IMR-90 (cell line): Measurements from ENCODE around the gene MILR1. TPM values are rescaled to one million over a fixed set of nuclear protein-coding genes. Genes with fewer than 3 reads are reported as not detected.

Source experiments
- ATAC-seq: fragments of 200-7000 bp; cut with Tn5 transposase; 2 replicates; pipeline ENCODE4 v1.9.1; 2020; ENCODE audit warnings: low read depth, mild to moderate bottlenecking, moderate library complexity
- BruUV-seq: library from RNA; stranded (reverse); fragments of 400-500 nt; replicated peaks from 2 replicates; lab custom pipeline; 2021; lab: Mats Ljungman, UMichigan
- CTCF ChIA-PET: fragments of 300-600 bp; formaldehyde crosslinking; extraction: SDS; loops from one replicate; lab custom pipeline; 2021; ENCODE audit warnings: antibody characterized with exemption; lab: Yijun Ruan, JAX
- POLR2A ChIA-PET: fragments of 300-600 bp; sonication (Branson Sonifier 250); formaldehyde crosslinking; loops from one replicate; lab custom pipeline; 2022; ENCODE audit warnings: antibody characterized with exemption; ENCODE audit not compliant: unreplicated experiment; lab: Charles Lee
- DNase-seq: peaks from one replicate; pipeline ENCODE4 v3.0.0; 2013
- H2AFZ ChIP-seq: replicated peaks from 2 replicates; pipeline ENCODE3; 2013; ENCODE audit warnings: low read length, mild to moderate bottlenecking; ENCODE audit not compliant: poor library complexity
- H2AK5ac ChIP-seq: 2 replicates; pipeline ENCODE4 v1.6.1; 2013; ENCODE audit warnings: low read depth, low read length, inconsistent platforms
- H2AK9ac ChIP-seq: replicated peaks from 2 replicates; pipeline ENCODE3; 2013; ENCODE audit warnings: mild to moderate bottlenecking, low read depth, low read length, moderate library complexity; ENCODE audit not compliant: poor library complexity
- H2BK120ac ChIP-seq: 2 replicates; pipeline ENCODE4 v1.6.1; 2013; ENCODE audit warnings: low read depth, low read length, inconsistent platforms
- H2BK15ac ChIP-seq: 3 replicates; pipeline ENCODE4 v1.6.1; 2013; ENCODE audit warnings: low read depth, low read length, inconsistent platforms
- H2BK20ac ChIP-seq: 2 replicates; pipeline ENCODE4 v1.6.1; 2013; ENCODE audit warnings: low read depth, mild to moderate bottlenecking, inconsistent platforms, low read length, moderate library complexity
- H2BK5ac ChIP-seq: 2 replicates; pipeline ENCODE4 v1.6.1; 2013; ENCODE audit warnings: mild to moderate bottlenecking, low read depth, low read length, inconsistent platforms; ENCODE audit not compliant: poor library complexity, severe bottlenecking
- H3K14ac ChIP-seq: replicated peaks from 2 replicates; pipeline ENCODE4 v1.6.1; 2013; ENCODE audit warnings: low read depth, low read length, inconsistent platforms
- H3K18ac ChIP-seq: 2 replicates; pipeline ENCODE4 v1.6.1; 2013; ENCODE audit warnings: low read depth, low read length, control low read depth
- H3K23ac ChIP-seq: 2 replicates; pipeline ENCODE4 v1.6.1; 2013; ENCODE audit warnings: low read depth, low read length, inconsistent platforms
- H3K27ac ChIP-seq: 2 replicates; pipeline ENCODE4 v1.5.1; 2013; ENCODE audit warnings: mild to moderate bottlenecking, control low read depth, low read length; ENCODE audit not compliant: insufficient read depth
- H3K27me3 ChIP-seq: 2 replicates; pipeline ENCODE4 v1.6.1; 2013; ENCODE audit warnings: low read length; ENCODE audit not compliant: control insufficient read depth, insufficient read depth
- H3K36me3 ChIP-seq: 2 replicates; pipeline ENCODE4 v1.6.1; 2013; ENCODE audit warnings: low read length, mixed read lengths; ENCODE audit not compliant: control insufficient read depth, insufficient read depth
- H3K4ac ChIP-seq: 2 replicates; pipeline ENCODE4 v1.6.1; 2013; ENCODE audit warnings: low read depth, low read length, inconsistent platforms
- H3K4me1 ChIP-seq: 2 replicates; pipeline ENCODE4 v1.6.1; 2013; ENCODE audit warnings: low read length, mixed read lengths; ENCODE audit not compliant: control insufficient read depth, insufficient read depth
- H3K4me2 ChIP-seq: 2 replicates; pipeline ENCODE4 v1.6.1; 2013; ENCODE audit warnings: low read depth, mild to moderate bottlenecking, control low read depth, low read length, moderate library complexity
- H3K4me3 ChIP-seq: 2 replicates; pipeline ENCODE4 v1.5.1; 2013; ENCODE audit warnings: low read depth, mild to moderate bottlenecking, control low read depth, low read length, moderate library complexity; ENCODE audit not compliant: insufficient read depth
- H3K56ac ChIP-seq: 2 replicates; pipeline ENCODE4 v1.6.1; 2013; ENCODE audit warnings: low read length, inconsistent platforms; ENCODE audit not compliant: insufficient read depth; ENCODE audit errors: extremely low read depth
- H3K79me1 ChIP-seq, 2 experiments: 2 replicates each; pipeline ENCODE4 v1.6.1; 2013; ENCODE audit warnings: low read length in 2 of 2, inconsistent platforms in 1 of 2, low read depth in 1 of 2
- H3K9ac ChIP-seq: 2 replicates; pipeline ENCODE4 v1.6.1; 2013; ENCODE audit warnings: low read depth, low read length, control low read depth
- H3K9me1 ChIP-seq: 2 replicates; pipeline ENCODE4 v1.6.1; 2013; ENCODE audit warnings: low read length, inconsistent platforms; ENCODE audit not compliant: insufficient read depth
- H3K9me3 ChIP-seq: 2 replicates; pipeline ENCODE4 v1.6.1; 2013; ENCODE audit warnings: low read length; ENCODE audit not compliant: control insufficient read depth, insufficient read depth
- H4K20me1 ChIP-seq: 2 replicates; pipeline ENCODE4 v1.6.1; 2013; ENCODE audit warnings: low read length, inconsistent platforms; ENCODE audit not compliant: insufficient read depth
- H4K5ac ChIP-seq: 2 replicates; pipeline ENCODE4 v1.6.1; 2013; ENCODE audit warnings: mild to moderate bottlenecking, low read depth, low read length, control low read depth
- H4K8ac ChIP-seq, 2 experiments: 2 replicates each; pipeline ENCODE4 v1.6.1; 2013; ENCODE audit warnings: low read depth in 2 of 2, low read length in 2 of 2, control low read depth in 1 of 2, inconsistent platforms in 1 of 2
- H4K91ac ChIP-seq: 2 replicates; pipeline ENCODE4 v1.6.1; 2013; ENCODE audit warnings: low read depth, low read length, inconsistent platforms; ENCODE audit not compliant: insufficient read depth
- MAFK ChIP-seq: IDR thresholded peaks from 2 replicates; pipeline ENCODE4 v1.6.1; 2012; ENCODE audit warnings: low read depth, low read length, improper control_type of control experiment
- SMC3 ChIP-seq: fragments of 150-350 bp; IDR thresholded peaks from 2 replicates; pipeline ENCODE4 v1.6.1; 2016; ENCODE audit warnings: low read depth, mild to moderate bottlenecking, antibody characterized with exemption, low read length, moderate library complexity
- WGBS, 2 experiments: methylation state at CpG; one replicate each; pipeline versions ENCODE4 v1.1.5 to v1.1.7; 2013; ENCODE audit warnings: missing lambda C conversion rate in 2 of 2; ENCODE audit not compliant: insufficient read length in 1 of 2; ENCODE audit errors: extremely low coverage in 2 of 2; 5-methylcytosine and 5-hydroxymethylcytosine counted together
- dilution Hi-C: fragments of 300-500 bp; cut with HindIII; formaldehyde crosslinking; loops from one replicate; pipeline ENCODE4 v1.14.3; 2018; ENCODE audit warnings: low sequenced_read_pairs; ENCODE audit not compliant: unreplicated experiment
- in situ Hi-C: fragments of 300-500 bp; cut with MboI; formaldehyde crosslinking; loops from 3 replicates; pipeline ENCODE4 v1.14.3; 2019; ENCODE audit warnings: low sequenced_read_pairs, inconsistent platforms, mixed read lengths
- intact Hi-C: fragments of 100-400 bp; cut with micrococcal nuclease; formaldehyde crosslinking; loops from 2 replicates; pipeline ENCODE4 v1.10.0; 2022
- polyA plus RNA-seq, 3 experiments: library from polyadenylated mRNA; depleted of rRNA; stranded (reverse); fragments of >200 nt; gene quantifications; 2 replicates each; pipeline ENCODE4 v1.2.3, GENCODE V29; 2012; ENCODE audit warnings: low replicate concordance in 1 of 3
- total RNA-seq: library from RNA; depleted of rRNA; stranded (reverse); fragments of >200 nt; gene quantifications from 2 replicates; pipeline ENCODE4 v1.2.3, GENCODE V29; 2012

Gene MILR1
- total and polyA plus RNA-seq, 2 of the 4 experiments (the other 2 are of a cell fraction), result 0.36 to 0.44 TPM

DNA sequence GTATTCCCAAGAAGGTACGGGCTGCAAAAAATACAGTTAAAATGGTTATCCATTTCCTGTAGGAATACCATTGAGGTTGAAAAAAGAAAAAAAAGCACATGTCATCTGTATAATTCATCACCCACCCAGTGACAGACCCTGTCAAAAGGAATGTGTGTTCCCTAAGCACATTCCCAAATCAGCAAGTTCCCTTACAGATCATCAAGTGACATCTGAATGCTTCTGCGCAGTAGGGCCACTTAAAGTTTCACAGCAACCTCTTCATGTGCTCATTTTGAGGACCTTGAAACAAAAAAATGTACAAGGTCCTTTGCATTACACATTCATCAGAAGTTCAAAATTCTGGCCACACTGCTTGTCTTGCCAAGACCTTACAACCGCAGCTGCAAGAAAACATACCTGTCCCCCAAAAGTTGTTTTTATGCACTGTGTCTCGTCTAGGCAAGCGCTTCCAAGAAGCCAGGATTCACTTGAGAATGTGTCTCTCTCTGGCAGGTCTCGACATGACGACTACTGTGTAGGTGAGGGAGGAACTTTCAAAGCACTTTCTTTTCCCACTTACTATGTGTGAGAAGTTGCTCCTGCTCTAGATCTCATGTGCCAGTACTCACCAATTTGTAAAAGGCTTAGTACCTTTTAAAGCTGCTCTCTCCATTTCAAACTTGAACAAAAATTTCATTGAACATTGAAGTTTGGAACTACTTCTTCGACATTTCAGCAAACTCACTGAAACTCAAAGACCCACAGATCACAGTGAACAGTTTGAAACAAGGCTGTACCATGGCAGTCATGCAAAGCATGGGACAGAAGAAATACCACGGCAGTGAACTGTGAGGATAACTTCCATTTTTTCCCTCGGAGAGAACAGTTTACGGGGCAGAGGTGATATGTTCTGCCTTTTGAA is 52.2 kb downstream of the MILR1 start (continued):
- TF ChIP-seq MAFK, result no peak

GRCh38 chr17:64502021-64502420 is 53.1 kb downstream of the MILR1 start:
- Histone ChIP-seq H2BK20ac (no peak overlapping the region), H3K27ac (no peak overlapping the region), H4K20me1 (peaks cover 89% of the 10 kb centered on the region), H4K91ac (no peak overlapping the region), H3K9me1 (peaks cover 3% of the 10 kb centered on the region; the same call in 1 of the 2 replicates), H4K8ac (no peak overlapping the region), H2BK15ac (no peak overlapping the region), H2BK5ac (no peak overlapping the region), H2BK120ac (no peak overlapping the region), H3K36me3 (peaks cover 52% of the 10 kb centered on the region), H3K4ac (no peak overlapping the region), H2AK5ac (no peak overlapping the region), H3K27me3 (no peaks in the 10 kb centered on the region), H4K5ac (no peak overlapping the region), H3K4me2 (no peak overlapping the region), H3K56ac (no peak overlapping the region), H3K79me1 (peaks cover 22 to 51% of the 10 kb centered on the region in 2 experiments), H3K14ac (no peak overlapping the region), H3K4me1 (peaks cover 2% of the 10 kb centered on the region; the same call in 1 of the 2 replicates), H2AK9ac (no peak overlapping the region), H3K18ac (no peak overlapping the region), H3K23ac (no peak overlapping the region), H3K4me3 (no peak overlapping the region), H3K9ac (no peak overlapping the region), H3K9me3 (no peaks in the 10 kb centered on the region), H2AFZ (no peak overlapping the region)
- dilution Hi-C loops, result no loop called here
- intact Hi-C loops, result no loop called here
- BruUV-seq, result no TSS peak
- 85% methylated on average over 2 of the region's 3 CpGs; no CpG with 5 or more reads in 1 of the 2 experiments for WGBS, 2 experiments
- ATAC-seq (no peak), DNase-seq (no peak)
- no peak for TF ChIP-seq SMC3
- ChIA-PET CTCF (no interaction called here), POLR2A (no interaction called here)
- in situ Hi-C loops, result no loop called here
